Measurements from ENCODE around the gene RPS6KA5.

GRCh38 chr14:91019673-91020072, 40.8 kb downstream of the RPS6KA5 start:
- TF ChIP-seq CTCF (IDR thresholded peaks at IDR 0.05; ENCODE audit: low read length) (no peak), EZH2 (IDR thresholded peaks at IDR 0.05; ENCODE audit: borderline replicate concordance, low read length) (no peak)
